Activated B cell treated with CpG ODN at 0.5 μM for 24 hours (primary cell): ENCODE results near the gene FCER2. TPM values are rescaled to one million over a fixed set of nuclear protein-coding genes. Genes with fewer than 3 reads are reported as not detected.

ENCODE experiments used
- ATAC-seq: fragments of 200-7000 bp; cut with Tn5 transposase; one replicate; pipeline ENCODE4 v1.10.0; 2021; ENCODE audit warnings: low read depth, mild to moderate bottlenecking, moderate library complexity
- CTCF ChIA-PET: fragments of 350-600 bp; sonication (Branson Sonifier 250); formaldehyde crosslinking; loops from one replicate; lab custom pipeline; 2021; ENCODE audit warnings: antibody characterized with exemption; lab: Charles Lee
- POLR2A ChIA-PET: fragments of 350-600 bp; sonication (Branson Sonifier 250); formaldehyde crosslinking; loops from one replicate; lab custom pipeline; 2021; ENCODE audit warnings: antibody characterized with exemption; lab: Charles Lee
- DNase-seq: peaks from one replicate; pipeline ENCODE4 v3.0.0; 2022
- H3K27ac Mint-ChIP-seq: one replicate; pipeline ENCODE4 v1.8.0; 2020; ENCODE audit warnings: mixed read lengths
- H3K27me3 Mint-ChIP-seq: one replicate; pipeline ENCODE4 v1.8.0; 2021; ENCODE audit warnings: mixed read lengths
- H3K36me3 Mint-ChIP-seq: one replicate; pipeline ENCODE4 v1.8.0; 2021; ENCODE audit warnings: low read depth, mixed read lengths
- H3K4me1 Mint-ChIP-seq: one replicate; pipeline ENCODE4 v1.8.0; 2021; ENCODE audit warnings: mixed read lengths
- H3K4me3 Mint-ChIP-seq: one replicate; pipeline ENCODE4 v1.8.0; 2020; ENCODE audit warnings: mild to moderate bottlenecking, mixed read lengths
- H3K9me3 Mint-ChIP-seq: one replicate; pipeline ENCODE4 v1.8.0; 2020; ENCODE audit warnings: mixed read lengths
- CTCF ChIP-seq: fragments of 200-600 bp; IDR thresholded peaks from one replicate; pipeline ENCODE4 v1.8.0; 2022; ENCODE audit warnings: antibody characterized with exemption, mild to moderate bottlenecking
- intact Hi-C: fragments of 100-400 bp; cut with micrococcal nuclease; formaldehyde crosslinking; loops from one replicate; pipeline ENCODE4 v1.15.1; 2024
- total RNA-seq: library from RNA; stranded (reverse); gene quantifications from 2 replicates; pipeline ENCODE4 v1.2.3, GENCODE V29; 2022

Gene FCER2
- total RNA-seq, 1 donor from 2014 or later: 193 TPM

- peak overlapping the region; percentile 64 for H3K4me3 Mint-ChIP-seq
- ATAC-seq: peak; percentile 28
- H3K27me3 Mint-ChIP-seq: peaks cover 42% of the 10 kb centered on the region
- peaks cover 12% of the 10 kb centered on the region for H3K4me1 Mint-ChIP-seq
- POLR2A ChIA-PET: interaction anchor here (0.6 to 1.2 kb wide), 2 partner anchors 8 to 16 kb away, joined by 4 to 9 read pairs; no protein-coding TSS in a partner anchor
- no peaks in the 10 kb centered on the region for H3K9me3 Mint-ChIP-seq
- intact Hi-C loops: loop anchor here (10.0 kb wide), 1 partner anchor 315 kb away; no protein-coding TSS in a partner anchor
- no peak for DNase-seq
- H3K36me3 Mint-ChIP-seq: no peaks in the 10 kb centered on the region
- TF ChIP-seq CTCF: no peak
- CTCF ChIA-PET: no interaction called here
- H3K27ac Mint-ChIP-seq: no peak overlapping the region
Observed at GRCh38 chr19:7670150-7670783, 31.7 kb downstream of the FCER2 start.

- Mint-ChIP-seq H3K36me3 (no peaks in the 10 kb centered on the region), H3K4me1 (peaks cover 12% of the 10 kb centered on the region), H3K4me3 (no peak overlapping the region), H3K27me3 (peaks cover 42% of the 10 kb centered on the region), H3K9me3 (no peaks in the 10 kb centered on the region), H3K27ac (no peak overlapping the region)
- no peak for TF ChIP-seq CTCF
- DNase-seq: no peak
- intact Hi-C loops: loop anchor here (10.0 kb wide), 1 partner anchor 315 kb away; no protein-coding TSS in a partner anchor
- CTCF ChIA-PET: interaction anchor here (0.8 to 1.2 kb wide), 2 partner anchors 11 to 101 kb away, joined by 3 read pairs; partner anchors contain the start of gene TRAPPC5
- ATAC-seq: no peak
- POLR2A ChIA-PET: no interaction called here
Observed at GRCh38 chr19:7669641-7670040, 32.3 kb downstream of the FCER2 start.

GRCh38 chr19:7668842-7669241 is 33.1 kb downstream of the FCER2 start, which contains the start of gene RETN:
TSS of gene RETN (plus strand) at chr19:7669049. CDS start at chr19:7669327, 278 bp downstream.
- peaks cover 10% of the 10 kb centered on the region for H3K4me1 Mint-ChIP-seq
- ATAC-seq: no peak
- TF ChIP-seq CTCF: no peak
- ChIA-PET CTCF (interaction anchor here (0.8 to 1.2 kb wide), 2 partner anchors 12 to 100 kb away, joined by 3 read pairs; partner anchors contain the start of gene TRAPPC5), POLR2A (interaction anchor here (0.5 kb wide), 1 partner anchor 482 kb away, joined by 6 read pairs; no protein-coding TSS in a partner anchor)
- DNase-seq: no peak
- no peaks in the 10 kb centered on the region for H3K9me3 Mint-ChIP-seq
- intact Hi-C loops: no loop called here
- no peaks in the 10 kb centered on the region for H3K36me3 Mint-ChIP-seq
- no peak within 1 kb of the TSS for H3K27ac Mint-ChIP-seq
- H3K27me3 Mint-ChIP-seq: peaks cover 40% of the 10 kb centered on the region
- no peak within 1 kb of the TSS for H3K4me3 Mint-ChIP-seq

- Mint-ChIP-seq H3K4me3 (no peak overlapping the region), H3K9me3 (no peaks in the 10 kb centered on the region), H3K36me3 (no peaks in the 10 kb centered on the region), H3K27ac (no peak overlapping the region), H3K4me1 (peaks cover 2% of the 10 kb centered on the region), H3K27me3 (peaks cover 23% of the 10 kb centered on the region)
- no peak for ATAC-seq
- no peak for TF ChIP-seq CTCF
- no peak for DNase-seq
- intact Hi-C loops: no loop called here
- CTCF ChIA-PET: no interaction called here
- POLR2A ChIA-PET: no interaction called here
Observed at GRCh38 chr19:7665076-7665475, 36.9 kb downstream of the FCER2 start.

GRCh38 chr19:7663706-7664105 is 38.2 kb downstream of the FCER2 start:
- intact Hi-C loops: no loop called here
- POLR2A ChIA-PET: no interaction called here
- TF ChIP-seq CTCF: no peak
- no peak for DNase-seq
- no peak for ATAC-seq
- no peak overlapping the region for H3K4me3 Mint-ChIP-seq
- CTCF ChIA-PET: interaction anchor here (0.8 kb wide), 1 partner anchor 135 kb away, joined by 3 read pairs; no protein-coding TSS in a partner anchor
- H3K36me3 Mint-ChIP-seq: no peaks in the 10 kb centered on the region
- no peak overlapping the region for H3K27ac Mint-ChIP-seq
- peaks cover 3% of the 10 kb centered on the region for H3K4me1 Mint-ChIP-seq
- H3K9me3 Mint-ChIP-seq: no peaks in the 10 kb centered on the region
- H3K27me3 Mint-ChIP-seq: peaks cover 17% of the 10 kb centered on the region
